ENCODE data around the gene ZNF512B.
"Not testable (repeated sequence)": the region's sequence is repeated elsewhere in the genome, so short reads cannot be mapped to it uniquely, and the experiment has no call there.

The ZNF512B gene

GRCh38 chr20:63969838-63970713 lies at the start of gene ZNF512B:
Gene ZNF512B, minus strand, starts transcription at chr20:63969930. Its CDS starts 1,980 bp downstream, at chr20:63967950.
- no peak for DNase-seq

GRCh38 chr20:64015635-64016034 lies 45.9 kb upstream of the ZNF512B start:
- DNase-seq, result no peak

GRCh38 chr20:64012385-64013154 lies 42.8 kb upstream of the ZNF512B start:
- DNase-seq, result not testable (repeated sequence)

- DNase-seq, result no peak
Observed at GRCh38 chr20:64011366-64011779, 41.6 kb upstream of the ZNF512B start.

GRCh38 chr20:64010711-64011237 lies 41.0 kb upstream of the ZNF512B start:
- no peak for DNase-seq

GRCh38 chr20:64009811-64010387 lies 40.2 kb upstream of the ZNF512B start:
- peak; percentile 29 for DNase-seq

- DNase-seq, result no peak
Observed at GRCh38 chr20:64006902-64007301, 37.2 kb upstream of the ZNF512B start.

GRCh38 chr20:64006490-64006889 lies 36.8 kb upstream of the ZNF512B start:
- DNase-seq, result no peak

- DNase-seq, result peak; percentile 30
Observed at GRCh38 chr20:64005394-64005793, 35.7 kb upstream of the ZNF512B start.

- no peak for DNase-seq
Observed at GRCh38 chr20:64003960-64004725, 34.4 kb upstream of the ZNF512B start.

GRCh38 chr20:64001607-64002011 lies 31.9 kb upstream of the ZNF512B start:
- no peak for DNase-seq

- DNase-seq, result no peak
Observed at GRCh38 chr20:64000906-64001305, 31.2 kb upstream of the ZNF512B start.

GRCh38 chr20:63982937-63983336 lies 13.2 kb upstream of the ZNF512B start:
- no peak for DNase-seq

- peak; percentile 96 for DNase-seq
Observed at GRCh38 chr20:63980806-63981728, 11.3 kb upstream of the ZNF512B start, which contains the start of gene PRPF6. Gene PRPF6, plus strand, starts transcription at chr20:63981132. Its CDS starts 114 bp downstream, at chr20:63981246.

- peak; percentile 77 for DNase-seq
Observed at GRCh38 chr20:63980317-63980805, 10.6 kb upstream of the ZNF512B start.

- peak; percentile 77 for DNase-seq
Observed at GRCh38 chr20:63979557-63980316, 10.0 kb upstream of the ZNF512B start, which contains the start of gene SAMD10. Gene SAMD10, minus strand, starts transcription at chr20:63979642. Its CDS starts 175 bp downstream, at chr20:63979467.

- DNase-seq, result no peak
Observed at GRCh38 chr20:63979229-63979556, 9.5 kb upstream of the ZNF512B start.

- DNase-seq, result peak; percentile 72
Observed at GRCh38 chr20:63978319-63979228, 8.8 kb upstream of the ZNF512B start.

GRCh38 chr20:63977739-63978276 lies 8.1 kb upstream of the ZNF512B start:
- peak; percentile 87 for DNase-seq
